Liver (tissue), 9 donors: ENCODE results near the gene SHD. TPM values are rescaled to one million over a fixed set of nuclear protein-coding genes. Genes with fewer than 3 reads are reported as not detected.

ENCODE experiments used
- DNase-seq: peaks from one replicate; pipeline ENCODE4 v3.0.0-alpha.2; 2017; ENCODE audit warnings: low spot score
- H3K27ac ChIP-seq, 2 donors: one replicate each; pipeline ENCODE4 v1.7.0; 2013; ENCODE audit warnings: inconsistent platforms in 2 of 2, low read length in 2 of 2, control low read depth in 1 of 2, low read depth in 1 of 2, mild to moderate bottlenecking in 1 of 2
- H3K27me3 ChIP-seq, 4 donors: one replicate each; pipeline versions ENCODE4 v1.6.1 to v1.7.0; 2013; ENCODE audit warnings: low read length in 3 of 4, inconsistent platforms in 1 of 4, mild to moderate bottlenecking in 1 of 4, moderate library complexity in 1 of 4; ENCODE audit not compliant: control insufficient read depth in 4 of 4, insufficient read depth in 4 of 4
- H3K36me3 ChIP-seq, 4 donors: one replicate each; pipeline versions ENCODE4 v1.6.1 to v1.7.0; 2013; ENCODE audit warnings: low read length in 3 of 4, mild to moderate bottlenecking in 3 of 4, low read depth in 1 of 4, moderate library complexity in 1 of 4; ENCODE audit not compliant: control insufficient read depth in 4 of 4, insufficient read depth in 3 of 4
- H3K4me1 ChIP-seq, 4 donors: one replicate each; pipeline versions ENCODE4 v1.6.1 to v1.7.0; 2013; ENCODE audit warnings: low read length in 3 of 4, mild to moderate bottlenecking in 3 of 4, moderate library complexity in 1 of 4; ENCODE audit not compliant: control insufficient read depth in 4 of 4, insufficient read depth in 4 of 4
- H3K4me3 ChIP-seq, 3 donors: one replicate each; pipeline versions ENCODE4 v1.6.1 to v1.7.0; 2013; ENCODE audit warnings: low read length in 3 of 3, control low read depth in 1 of 3, low read depth in 1 of 3, mild to moderate bottlenecking in 1 of 3
- H3K9ac ChIP-seq, 2 donors: one replicate each; pipeline ENCODE4 v1.7.0; 2013; ENCODE audit warnings: low read length in 2 of 2, mild to moderate bottlenecking in 2 of 2, moderate library complexity in 2 of 2, control low read depth in 1 of 2, low read depth in 1 of 2
- H3K9me3 ChIP-seq, 4 donors: one replicate each; pipeline versions ENCODE4 v1.6.1 to v1.7.0; 2013; ENCODE audit warnings: low read length in 3 of 4; ENCODE audit not compliant: control insufficient read depth in 4 of 4
- ATF3 ChIP-seq: IDR thresholded peaks from 2 replicates; pipeline ENCODE4 v1.6.1; 2016; ENCODE audit warnings: antibody characterized with exemption
- CTCF ChIP-seq: fragments of 150-350 bp; IDR thresholded peaks from 2 replicates; pipeline ENCODE4 v1.5.1; 2017; ENCODE audit warnings: improper control_type of control experiment, low read depth, low read length; ENCODE audit not compliant: missing input control
- EGR1 ChIP-seq, 2 donors: IDR thresholded peaks; 2 replicates each; pipeline ENCODE4 v1.6.1; 2016 to 2018; ENCODE audit warnings: antibody characterized with exemption in 2 of 2, low read depth in 2 of 2
- FOXA1 ChIP-seq: IDR thresholded peaks from 2 replicates; pipeline ENCODE4 v1.6.1; 2016; ENCODE audit warnings: antibody characterized with exemption
- FOXA2 ChIP-seq: IDR thresholded peaks from 2 replicates; pipeline ENCODE4 v1.6.1; 2016; ENCODE audit warnings: antibody characterized with exemption
- GABPA ChIP-seq, 2 donors: IDR thresholded peaks in 1 of 2; conservative IDR thresholded peaks in 1 of 2; 2 replicates each; pipeline ENCODE4 v1.6.1; 2016; ENCODE audit warnings: antibody characterized with exemption in 2 of 2, mild to moderate bottlenecking in 1 of 2, moderate library complexity in 1 of 2
- HNF4A ChIP-seq, 2 donors: conservative IDR thresholded peaks; 2 replicates each; pipeline ENCODE4 v1.6.1; 2016; ENCODE audit warnings: antibody characterized with exemption in 2 of 2, mild to moderate bottlenecking in 2 of 2
- HNF4G ChIP-seq: IDR thresholded peaks from 2 replicates; pipeline ENCODE4 v1.6.1; 2016; ENCODE audit warnings: antibody characterized with exemption
- JUND ChIP-seq, 2 donors: IDR thresholded peaks; 2 replicates each; pipeline ENCODE4 v1.6.1; 2016; ENCODE audit warnings: antibody characterized with exemption in 2 of 2
- MAX ChIP-seq: IDR thresholded peaks from 2 replicates; pipeline ENCODE4 v1.6.1; 2016; ENCODE audit warnings: antibody characterized with exemption
- RAD21 ChIP-seq, 2 donors: IDR thresholded peaks; 2 replicates each; pipeline ENCODE4 v1.6.1; 2016; ENCODE audit warnings: antibody characterized with exemption in 2 of 2, mild to moderate bottlenecking in 2 of 2
- REST ChIP-seq: IDR thresholded peaks from 2 replicates; pipeline ENCODE4 v1.6.1; 2016; ENCODE audit warnings: antibody characterized with exemption, mild to moderate bottlenecking
- RXRA ChIP-seq, 2 donors: IDR thresholded peaks; 2 replicates each; pipeline ENCODE4 v1.6.1; 2017 to 2018; ENCODE audit warnings: antibody characterized with exemption in 2 of 2, mild to moderate bottlenecking in 1 of 2
- SP1 ChIP-seq: IDR thresholded peaks from 2 replicates; pipeline ENCODE4 v1.6.1; 2018; ENCODE audit warnings: antibody characterized with exemption, mild to moderate bottlenecking
- TAF1 ChIP-seq: conservative IDR thresholded peaks from 2 replicates; pipeline ENCODE4 v1.6.1; 2016; ENCODE audit warnings: antibody characterized with exemption, mild to moderate bottlenecking
- YY1 ChIP-seq: IDR thresholded peaks from 2 replicates; pipeline ENCODE4 v1.6.1; 2016; ENCODE audit warnings: antibody characterized with exemption, mild to moderate bottlenecking
- ZBTB33 ChIP-seq: IDR thresholded peaks from 2 replicates; pipeline ENCODE4 v1.6.1; 2016; ENCODE audit warnings: antibody characterized with exemption
- WGBS: extraction: QIAGEN DNeasy Blood & Tissue Kit; methylation state at CpG from one replicate; pipeline ENCODE4 v1.1.7; 2013; 5-methylcytosine and 5-hydroxymethylcytosine counted together
- polyA plus RNA-seq, 2 donors: library from polyadenylated mRNA; stranded (reverse) in 1 of 2; unstranded in 1 of 2; fragments of 200-250 nt in 1 of 2; fragments of >200 nt in 1 of 2; fragmentation: Nextera tagmentation in 1 of 2; extraction: Ambion mirVana in 1 of 2; gene quantifications; one replicate each; pipeline versions ENCODE4 v1.2.1 to v1.2.3, GENCODE V29; 2013 to 2015
- total RNA-seq, 2 donors: library from RNA; depleted of rRNA; stranded (reverse); fragments of >200 nt; gene quantifications; one replicate each; pipeline ENCODE4 v1.2.3, GENCODE V29; 2014
- donor health status: healthy.
- donor health status: healthy.
- donor health status: healthy.
- donor health status: healthy.
- donor health status: healthy.

SHD gene
- total and polyA plus RNA-seq, 4 donors, result 0.09 to 15.7 (median 4.5) TPM

GRCh38 chr19:4257025-4257424 is 22.0 kb upstream of the SHD start:
- H3K4me3 ChIP-seq, result no peak overlapping the region
- peaks cover 31 to 66% (median 39%) of the 10 kb centered on the region in 4 donors for H3K36me3 ChIP-seq
- H3K9me3 ChIP-seq, result peaks cover 0 to 8% (median 2%) of the 10 kb centered on the region in 4 donors
- H3K4me1 ChIP-seq, result no peaks in the 10 kb centered on the region
- no peak overlapping the region for H3K9ac ChIP-seq
- no peak for TF ChIP-seq HNF4G
- TF ChIP-seq RAD21 (IDR thresholded peaks at IDR 0.05), result no peak
- no peak for TF ChIP-seq CTCF
- TF ChIP-seq GABPA (IDR thresholded peaks at IDR 0.05 in 1 of 2, conservative IDR thresholded peaks at IDR 0.05 in 1 of 2), result no peak
- no peak for TF ChIP-seq REST
- no peak for TF ChIP-seq HNF4A (conservative IDR thresholded peaks at IDR 0.05)
- no peak for TF ChIP-seq JUND (IDR thresholded peaks at IDR 0.05)
- no peak for TF ChIP-seq FOXA2
- TF ChIP-seq EGR1 (IDR thresholded peaks at IDR 0.05; ENCODE audit: low read depth in 2 of 2), result no peak
- no peak for TF ChIP-seq MAX
- TF ChIP-seq ZBTB33, result no peak
- no peak for TF ChIP-seq TAF1
- no peak overlapping the region for H3K27ac ChIP-seq
- DNase-seq, result no peak
- WGBS, result 88% methylated on average over 6 of the region's 6 CpGs
- H3K27me3 ChIP-seq, result no peaks in the 10 kb centered on the region

- 95% methylated on average over 28 of the region's 28 CpGs for WGBS
- no peak for TF ChIP-seq REST
- TF ChIP-seq HNF4G, result no peak
- no peak for TF ChIP-seq FOXA1
- TF ChIP-seq HNF4A (conservative IDR thresholded peaks at IDR 0.05), result no peak
- no peak for TF ChIP-seq GABPA (IDR thresholded peaks at IDR 0.05 in 1 of 2, conservative IDR thresholded peaks at IDR 0.05 in 1 of 2)
- no peak for TF ChIP-seq MAX
- TF ChIP-seq YY1, result no peak
- no peak for TF ChIP-seq CTCF
- no peak for TF ChIP-seq JUND (IDR thresholded peaks at IDR 0.05)
- no peak for TF ChIP-seq ATF3
- no peak for TF ChIP-seq RXRA (IDR thresholded peaks at IDR 0.05)
- TF ChIP-seq SP1, result no peak
These were observed 20.9 kb upstream of the SHD start for GRCh38 chr19:4258181-4258580.

More at GRCh38 chr19:4258181-4258580, 20.9 kb upstream of the SHD start:
- DNase-seq, result no peak
- Histone ChIP-seq H3K9me3 (peaks cover 0 to 8% (median 2%) of the 10 kb centered on the region in 4 donors), H3K9ac (no peak overlapping the region), H3K27ac (no peak overlapping the region), H3K27me3 (no peaks in the 10 kb centered on the region), H3K4me1 (no peaks in the 10 kb centered on the region), H3K36me3 (peaks cover 27 to 67% (median 33%) of the 10 kb centered on the region in 4 donors), H3K4me3 (no peak overlapping the region)
